DND-41 (cell line): ENCODE results near the gene AGFG2.

Experiments used
- ATAC-seq: fragments of 200-7000 bp; cut with Tn5 transposase; 3 replicates; pipeline ENCODE4 v1.9.1; 2021; ENCODE audit warnings: low read depth; ENCODE audit not compliant: insufficient read depth
- DNase-seq: peaks from one replicate; pipeline ENCODE4 v3.0.0-alpha.2; 2020
- H2AFZ ChIP-seq: 2 replicates; pipeline ENCODE4 v1.6.0; 2012; ENCODE audit warnings: low read depth, low read length
- H3K27ac ChIP-seq: 2 replicates; pipeline ENCODE4 v1.5.1; 2012; ENCODE audit warnings: low read length, inconsistent platforms
- H3K27me3 ChIP-seq: fragments of 200-600 bp; sonication (generic); 2 replicates; pipeline ENCODE4 v1.6.0; 2012; ENCODE audit warnings: low read length, mild to moderate bottlenecking, inconsistent platforms; ENCODE audit not compliant: insufficient read depth, poor library complexity
- H3K36me3 ChIP-seq: 2 replicates; pipeline ENCODE4 v1.5.1; 2012; ENCODE audit warnings: low read length, inconsistent platforms; ENCODE audit not compliant: insufficient read depth
- H3K4me1 ChIP-seq: 2 replicates; pipeline ENCODE4 v1.5.1; 2012; ENCODE audit warnings: mild to moderate bottlenecking, low read length; ENCODE audit not compliant: insufficient read depth
- H3K4me2 ChIP-seq: 2 replicates; pipeline ENCODE4 v1.6.0; 2012; ENCODE audit warnings: mild to moderate bottlenecking, moderate library complexity, low read length, inconsistent platforms; ENCODE audit not compliant: insufficient read depth
- H3K4me3 ChIP-seq, 2 experiments: fragments of 200-600 bp in 1 of 2; shearing (Covaris generic) in 1 of 2; 2 replicates each; pipeline ENCODE4 v1.5.1; 2012 to 2016; ENCODE audit warnings: inconsistent platforms in 2 of 2, low read length in 2 of 2, mild to moderate bottlenecking in 2 of 2, low read depth in 1 of 2, moderate library complexity in 1 of 2
- H3K79me2 ChIP-seq: 2 replicates; pipeline ENCODE4 v1.6.0; 2012; ENCODE audit warnings: low read length, inconsistent platforms; ENCODE audit not compliant: insufficient read depth
- H3K9ac ChIP-seq: 2 replicates; pipeline ENCODE4 v1.6.0; 2012; ENCODE audit warnings: low read depth, mild to moderate bottlenecking, inconsistent platforms, low read length, moderate library complexity
- H3K9me3 ChIP-seq: 2 replicates; pipeline ENCODE4 v1.5.1; 2012; ENCODE audit warnings: low read length, moderate library complexity, mild to moderate bottlenecking, inconsistent platforms; ENCODE audit not compliant: insufficient read depth, severe bottlenecking
- H4K20me1 ChIP-seq: 2 replicates; pipeline ENCODE4 v1.6.0; 2012; ENCODE audit warnings: low read length; ENCODE audit not compliant: insufficient read depth
- EZH2 ChIP-seq: IDR thresholded peaks from 3 replicates; pipeline ENCODE4 v1.6.1; 2012; ENCODE audit warnings: borderline replicate concordance, low read depth, mild to moderate bottlenecking, moderate library complexity, low read length, inconsistent platforms; ENCODE audit not compliant: severe bottlenecking
- TF ChIP-seq, protein P1 (sequence below): IDR thresholded peaks from 2 replicates; pipeline ENCODE4 v1.5.1; 2012; ENCODE audit warnings: borderline replicate concordance, low read length, moderate library complexity, mild to moderate bottlenecking; ENCODE audit not compliant: poor library complexity, severe bottlenecking; ENCODE audit errors: extremely low read depth

Gene AGFG2

DNA sequence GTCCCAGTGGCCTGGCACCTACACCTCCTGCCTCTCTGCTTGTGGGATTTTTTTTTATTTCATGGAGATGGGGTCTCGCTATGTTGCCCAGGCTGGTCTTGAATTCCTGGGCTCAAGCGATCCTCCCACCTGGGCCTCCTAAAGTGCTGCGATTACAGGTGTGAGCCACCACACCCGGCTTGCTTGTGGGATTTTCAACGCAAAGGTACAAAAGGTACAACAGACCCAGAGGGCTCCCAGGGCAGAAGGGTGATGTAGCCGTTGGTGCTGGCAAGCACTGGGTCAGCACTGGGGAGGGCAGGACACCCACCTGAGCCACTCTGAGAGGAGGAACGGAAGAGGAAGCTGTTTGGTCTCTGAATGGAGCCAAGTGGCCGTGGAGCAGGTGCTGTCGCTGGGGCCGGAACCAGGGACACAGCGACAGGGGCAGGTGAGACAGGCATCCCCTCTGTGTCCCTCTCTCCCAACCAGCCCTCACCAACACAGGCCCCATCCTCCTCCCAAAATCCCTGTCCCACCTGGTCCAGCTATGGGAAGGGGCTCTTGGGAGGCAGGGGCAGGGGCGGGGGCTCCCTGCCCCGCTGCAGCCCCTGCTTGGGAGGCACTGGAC, 37.5 kb downstream of the AGFG2 start:
- no peak overlapping the region for H3K4me3 ChIP-seq
- no peak overlapping the region for H3K4me2 ChIP-seq
- TF ChIP-seq EZH2, result no peak
- TF ChIP-seq, protein P1, sequence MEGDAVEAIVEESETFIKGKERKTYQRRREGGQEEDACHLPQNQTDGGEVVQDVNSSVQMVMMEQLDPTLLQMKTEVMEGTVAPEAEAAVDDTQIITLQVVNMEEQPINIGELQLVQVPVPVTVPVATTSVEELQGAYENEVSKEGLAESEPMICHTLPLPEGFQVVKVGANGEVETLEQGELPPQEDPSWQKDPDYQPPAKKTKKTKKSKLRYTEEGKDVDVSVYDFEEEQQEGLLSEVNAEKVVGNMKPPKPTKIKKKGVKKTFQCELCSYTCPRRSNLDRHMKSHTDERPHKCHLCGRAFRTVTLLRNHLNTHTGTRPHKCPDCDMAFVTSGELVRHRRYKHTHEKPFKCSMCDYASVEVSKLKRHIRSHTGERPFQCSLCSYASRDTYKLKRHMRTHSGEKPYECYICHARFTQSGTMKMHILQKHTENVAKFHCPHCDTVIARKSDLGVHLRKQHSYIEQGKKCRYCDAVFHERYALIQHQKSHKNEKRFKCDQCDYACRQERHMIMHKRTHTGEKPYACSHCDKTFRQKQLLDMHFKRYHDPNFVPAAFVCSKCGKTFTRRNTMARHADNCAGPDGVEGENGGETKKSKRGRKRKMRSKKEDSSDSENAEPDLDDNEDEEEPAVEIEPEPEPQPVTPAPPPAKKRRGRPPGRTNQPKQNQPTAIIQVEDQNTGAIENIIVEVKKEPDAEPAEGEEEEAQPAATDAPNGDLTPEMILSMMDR, result no peak
- DNase-seq (no peak), ATAC-seq (no peak)
- H3K4me1 ChIP-seq, result no peaks in the 10 kb centered on the region; the same call in 1 of the 2 replicates
- H3K9me3 ChIP-seq, result no peaks in the 10 kb centered on the region
- H3K79me2 ChIP-seq, result peaks cover 10% of the 10 kb centered on the region
- no peak overlapping the region for H3K9ac ChIP-seq
- H3K27me3 ChIP-seq, result no peaks in the 10 kb centered on the region
- H2AFZ ChIP-seq, result no peak overlapping the region
- peaks cover 82% of the 10 kb centered on the region for H3K36me3 ChIP-seq
- H3K27ac ChIP-seq, result no peak overlapping the region
- H4K20me1 ChIP-seq, result peaks cover 40% of the 10 kb centered on the region

DNA sequence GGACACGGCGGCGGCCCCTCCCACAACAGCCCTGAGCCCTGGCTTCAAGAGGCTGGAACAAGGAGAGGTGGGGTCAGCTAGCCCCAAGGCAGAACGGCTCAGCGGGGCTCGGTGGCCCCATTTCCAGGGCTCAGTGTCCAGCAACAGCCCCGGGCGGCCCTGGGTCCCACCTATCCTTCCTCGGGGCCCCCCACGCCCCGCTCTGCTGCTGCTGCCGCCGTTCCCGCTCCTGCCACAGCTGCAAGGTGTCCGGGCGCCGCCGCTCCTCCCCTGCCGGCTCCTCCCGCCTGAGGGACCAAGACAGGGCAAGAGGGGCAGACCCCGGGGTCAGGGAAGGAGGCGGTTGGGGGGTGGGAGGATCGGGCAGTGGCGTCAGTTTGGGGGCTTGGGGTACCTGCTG, 38.1 kb downstream of the AGFG2 start:
- Histone ChIP-seq H3K9ac (no peak overlapping the region), H3K9me3 (no peaks in the 10 kb centered on the region), H3K4me1 (peaks cover 3% of the 10 kb centered on the region), H2AFZ (no peak overlapping the region), H3K4me3 (no peak overlapping the region), H3K79me2 (peaks cover 16% of the 10 kb centered on the region), H3K4me2 (no peak overlapping the region), H3K27ac (no peak overlapping the region), H3K36me3 (peaks cover 88% of the 10 kb centered on the region), H3K27me3 (no peaks in the 10 kb centered on the region), H4K20me1 (peaks cover 46% of the 10 kb centered on the region)
- no peak for DNase-seq
- ATAC-seq, result no peak
- no peak for TF ChIP-seq EZH2
- TF ChIP-seq, protein P1, result no peak

DNA sequence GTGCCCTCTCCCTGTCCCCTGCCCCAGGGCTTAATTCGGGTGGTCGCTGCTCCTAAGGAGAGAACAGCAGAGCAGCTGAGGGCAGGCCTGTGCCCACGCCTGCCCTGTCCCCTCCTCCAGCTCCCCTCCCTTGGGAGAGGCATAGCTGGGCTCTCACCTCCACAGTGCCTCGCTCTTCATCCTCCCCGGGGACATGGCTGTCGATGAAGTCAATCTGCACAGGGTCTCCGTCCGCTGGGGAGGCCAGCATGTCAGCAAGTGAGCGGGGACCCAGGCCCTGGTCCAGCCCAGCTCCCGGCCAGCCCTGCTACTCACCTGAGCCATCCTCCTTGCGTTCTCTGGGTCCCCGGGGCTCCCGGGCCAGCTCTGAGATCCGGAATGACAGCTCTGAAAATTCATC, 38.5 kb downstream of the AGFG2 start:
- H3K27me3 ChIP-seq, result no peaks in the 10 kb centered on the region
- H3K4me1 ChIP-seq, result peaks cover 7% of the 10 kb centered on the region
- H4K20me1 ChIP-seq, result peaks cover 50% of the 10 kb centered on the region
- ATAC-seq (no peak), DNase-seq (no peak)
- H3K4me2 ChIP-seq, result no peak overlapping the region
- no peak overlapping the region for H3K9ac ChIP-seq
- no peaks in the 10 kb centered on the region for H3K9me3 ChIP-seq
- H3K4me3 ChIP-seq, result no peak overlapping the region
- H3K79me2 ChIP-seq, result peaks cover 20% of the 10 kb centered on the region
- no peak overlapping the region for H3K27ac ChIP-seq
- H3K36me3 ChIP-seq, result peaks cover 89% of the 10 kb centered on the region
- H2AFZ ChIP-seq, result no peak overlapping the region
- TF ChIP-seq EZH2, result no peak
- TF ChIP-seq, protein P1, result no peak
